Stimulated activated CD8-positive, alpha-beta memory T cell treated with anti-CD3 and anti-CD28 coated beads, Interleukin-12 subunit alpha, Interleukin-12 subunit beta, amount 100 ng/mL, for 24 hours (primary cell): ENCODE results near the gene BCORL1.

Experiments
- DNase-seq: peaks from one replicate; pipeline ENCODE4 v3.0.0-alpha.2; 2020; ENCODE audit errors: extremely low read depth

BCORL1 gene

DNA sequence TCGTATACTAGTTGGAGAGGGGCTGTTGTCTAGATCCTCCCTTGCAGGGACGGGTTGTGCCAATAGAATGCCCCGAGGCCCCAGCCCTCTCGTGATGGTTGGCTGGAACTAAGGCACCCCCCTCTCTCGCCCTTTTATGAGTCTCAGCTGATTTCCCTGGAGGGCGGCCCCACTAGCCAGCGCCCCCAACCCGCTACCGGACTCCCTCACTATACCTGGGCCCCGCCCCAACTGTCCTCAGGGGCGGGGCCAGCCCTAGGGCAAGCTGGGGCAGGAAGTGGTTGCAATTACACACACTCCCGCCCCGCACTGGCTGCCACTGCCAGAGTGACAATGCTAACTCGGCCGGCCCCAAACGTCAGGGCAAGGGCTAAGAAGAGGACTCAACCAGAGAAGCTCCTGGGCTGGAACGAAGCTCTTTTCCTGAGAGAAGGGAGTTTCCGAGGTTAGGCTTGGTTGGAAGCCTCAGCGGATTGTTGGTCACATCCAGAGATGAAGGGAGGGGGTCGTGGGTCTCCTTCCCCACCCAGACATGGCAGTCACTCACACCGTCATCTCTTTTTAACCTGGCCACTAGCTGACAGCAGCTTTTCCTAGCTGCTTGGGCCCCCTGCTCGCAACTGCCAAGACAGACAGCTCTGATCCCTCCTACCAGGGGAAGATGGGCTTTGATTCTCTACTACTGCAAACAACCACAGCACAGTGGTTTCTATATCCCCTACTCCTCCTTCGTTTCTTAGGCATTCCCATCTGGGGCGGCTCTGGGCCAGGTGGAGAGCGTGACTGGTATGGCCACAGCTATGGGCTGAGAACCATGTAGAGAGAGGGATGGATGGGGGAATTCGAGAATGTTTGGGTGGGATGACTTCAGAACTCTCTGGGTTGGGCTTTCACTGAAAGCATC, 21.0 kb upstream of the BCORL1 start:
- peak; percentile 30 for DNase-seq

DNA sequence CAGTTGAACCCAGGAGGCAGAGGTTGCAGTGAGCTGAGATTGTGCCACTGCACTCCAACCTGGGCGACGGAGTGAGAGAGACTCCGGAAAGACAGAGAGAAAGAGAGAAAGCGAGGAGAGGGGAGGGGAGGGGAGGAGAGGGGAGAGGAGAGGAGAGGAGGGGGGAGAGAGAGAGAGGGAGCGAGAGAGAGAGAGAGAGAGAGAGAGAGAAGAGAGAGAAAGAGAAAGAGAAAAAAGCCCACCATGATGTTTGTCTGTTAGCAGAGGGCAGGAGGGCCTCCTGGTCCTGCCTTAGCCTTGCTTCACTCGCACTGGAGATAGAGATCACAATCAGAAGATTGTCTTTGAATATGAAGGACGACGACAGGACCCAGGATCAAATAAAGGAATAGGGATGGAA, 18.7 kb upstream of the BCORL1 start:
- DNase-seq, result no peak

DNA sequence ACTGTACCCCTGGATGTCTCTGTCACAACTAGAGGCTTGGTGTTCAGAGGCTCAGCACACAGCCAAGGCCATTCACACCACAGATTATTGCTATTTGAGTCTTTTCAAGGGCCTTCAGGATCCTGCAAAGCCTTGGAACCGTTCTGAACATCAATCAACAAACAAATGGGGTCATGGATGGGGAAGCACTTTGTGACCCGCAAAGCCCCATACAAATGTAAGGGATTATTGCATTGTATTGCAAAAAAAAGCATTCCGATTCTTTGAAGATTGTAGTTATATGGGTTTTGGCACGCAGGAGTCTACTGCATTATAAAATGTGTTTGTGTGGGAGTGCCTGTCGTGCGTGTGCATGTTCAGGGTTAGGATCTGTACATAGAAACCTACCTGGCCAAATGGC, 17.3 kb upstream of the BCORL1 start:
- DNase-seq, result no peak

DNA sequence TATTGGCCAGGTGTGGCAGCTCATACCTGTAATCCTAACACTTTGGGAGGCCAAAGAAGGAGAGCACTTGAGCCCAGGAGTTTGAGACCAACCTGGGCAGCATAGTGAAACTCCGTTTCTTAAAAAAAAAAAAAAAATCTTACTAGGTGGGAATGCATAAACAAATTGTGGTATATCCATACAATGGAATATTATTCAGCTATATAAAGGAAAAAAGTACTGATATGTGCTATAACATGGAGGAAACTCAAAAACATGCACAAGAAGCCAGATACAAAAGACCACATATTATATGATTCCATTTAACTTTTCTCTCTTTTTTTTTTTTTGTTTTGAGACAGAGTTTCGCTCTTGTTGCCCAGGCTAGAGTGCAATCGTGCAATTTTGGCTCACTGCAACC, 13.5 kb upstream of the BCORL1 start:
- no peak for DNase-seq

DNA sequence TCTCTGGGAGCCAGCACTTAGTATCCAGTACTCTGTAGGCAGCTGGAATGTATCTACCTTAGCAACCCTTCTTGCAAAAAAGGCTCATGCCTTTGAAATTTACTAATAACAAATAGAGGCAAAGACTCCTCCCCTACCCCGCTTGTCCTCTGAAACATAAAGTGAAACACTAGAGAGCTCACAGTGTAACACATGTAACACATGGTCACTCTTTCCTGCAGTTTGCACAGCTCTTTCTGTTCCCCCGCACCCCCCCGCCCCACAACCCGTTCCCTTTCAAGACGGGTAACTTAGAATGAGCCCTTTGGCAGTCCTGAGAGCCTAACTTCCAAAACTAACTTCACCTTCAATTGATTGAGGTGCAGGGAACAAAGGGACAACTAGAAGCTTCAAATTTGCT, 6.0 kb upstream of the BCORL1 start:
- DNase-seq, result no peak

DNA sequence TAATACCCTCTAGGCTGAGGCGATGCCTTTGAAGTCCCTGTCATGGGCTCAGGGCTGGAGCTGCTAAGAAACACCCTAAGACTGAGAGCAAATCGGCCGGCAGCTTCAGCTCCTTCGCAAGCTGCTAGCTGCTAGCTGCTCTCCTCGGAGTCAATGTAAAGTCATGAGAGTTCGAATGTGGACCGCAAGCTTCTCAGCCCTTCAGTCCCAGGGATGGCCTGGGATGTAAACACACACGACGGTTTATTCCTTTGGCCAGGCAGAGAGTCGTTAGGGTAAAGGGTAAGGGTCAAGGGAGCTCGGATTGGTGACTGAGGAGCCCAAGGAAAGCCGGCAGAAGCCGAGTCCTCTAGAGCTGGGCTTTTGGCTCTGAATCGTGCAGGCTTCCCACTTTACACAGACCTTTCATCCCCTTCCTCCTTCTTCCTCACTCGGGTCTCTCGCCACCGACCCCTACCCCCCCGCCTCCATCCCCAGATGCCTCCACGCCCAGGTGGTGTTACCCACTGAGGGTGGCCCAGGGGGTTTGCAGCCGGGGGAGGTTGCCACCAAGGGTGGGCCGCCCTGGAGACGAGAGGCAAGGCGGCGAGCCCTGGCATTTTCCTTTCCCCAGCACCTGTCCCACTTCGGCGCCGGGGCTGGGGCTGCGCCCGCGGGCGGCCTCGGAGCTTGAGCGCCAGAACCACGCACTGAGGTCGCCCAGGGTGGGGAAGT, 3.1 kb upstream of the BCORL1 start:
- no peak for DNase-seq

DNA sequence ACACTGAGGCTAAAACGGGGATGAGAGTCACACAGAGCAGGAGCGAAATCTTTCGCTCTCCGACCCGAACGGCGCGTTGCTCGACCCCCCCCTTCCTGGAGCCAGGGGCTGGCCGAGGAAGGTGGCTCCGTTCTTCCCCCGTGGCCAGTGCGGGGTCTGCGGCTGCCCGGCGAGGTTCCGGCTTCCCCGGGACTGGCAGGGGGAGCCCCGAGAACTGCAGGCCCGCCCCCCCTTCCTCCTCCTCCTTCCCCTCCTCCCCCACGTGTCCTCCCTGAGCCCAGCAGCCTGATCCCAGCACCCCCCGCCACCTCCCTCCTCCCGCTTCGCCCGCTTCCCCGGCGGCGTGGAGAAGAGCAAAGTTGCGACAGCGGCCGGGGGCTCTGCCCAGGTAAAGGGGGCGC, 2.4 kb upstream of the BCORL1 start:
- DNase-seq, result no peak

DNA sequence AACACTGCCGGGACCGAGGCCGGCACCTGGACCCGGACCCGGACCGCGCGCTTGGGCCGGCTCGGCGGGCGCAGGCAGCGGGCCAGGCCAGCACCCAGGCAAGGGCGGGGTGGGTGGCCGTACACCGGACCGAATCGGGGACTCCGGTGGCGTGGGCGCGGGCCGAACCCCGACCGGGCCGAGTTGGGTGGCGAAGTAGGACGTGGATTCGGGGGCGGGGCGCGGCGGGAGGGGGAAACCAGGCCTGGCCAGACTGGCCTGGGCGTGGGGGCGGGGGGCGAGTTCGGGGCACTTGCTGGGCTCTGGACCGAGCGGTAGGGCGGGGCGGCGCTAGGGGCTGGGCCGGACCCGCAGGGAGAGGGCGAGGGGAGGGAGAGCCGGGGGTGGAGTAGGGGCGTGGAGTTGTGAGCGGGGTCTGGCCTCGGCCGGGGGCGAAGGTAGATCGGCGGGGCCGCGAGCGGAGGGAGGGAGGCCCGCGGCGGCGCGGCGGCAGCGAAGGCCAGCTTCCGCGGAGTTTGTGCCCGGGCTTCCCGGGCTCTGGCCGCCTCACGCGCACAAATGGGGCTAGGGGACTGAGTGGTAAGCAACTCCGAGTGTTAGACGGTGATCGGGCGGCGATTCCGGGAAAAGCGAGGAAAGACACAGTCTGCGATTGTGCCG, 1.8 kb upstream of the BCORL1 start:
- DNase-seq, result no peak

DNA sequence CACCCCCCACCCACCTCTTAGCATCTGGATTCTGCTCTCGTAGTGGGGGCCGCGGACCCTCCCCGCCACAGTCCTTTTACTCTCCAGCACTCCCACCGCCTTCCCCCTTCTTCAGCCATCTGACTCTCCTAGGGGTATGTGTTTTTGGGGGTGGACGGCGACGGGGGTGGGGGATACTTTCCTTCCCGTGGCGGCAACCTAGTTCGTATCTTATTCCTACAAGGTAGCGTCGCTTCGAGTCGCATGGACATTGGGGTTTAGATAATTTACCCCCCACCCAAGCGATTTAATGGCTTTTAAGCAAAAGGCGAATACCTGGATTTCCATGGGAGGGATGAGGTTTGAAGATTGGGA, 1.3 kb upstream of the BCORL1 start:
- DNase-seq, result no peak

DNA sequence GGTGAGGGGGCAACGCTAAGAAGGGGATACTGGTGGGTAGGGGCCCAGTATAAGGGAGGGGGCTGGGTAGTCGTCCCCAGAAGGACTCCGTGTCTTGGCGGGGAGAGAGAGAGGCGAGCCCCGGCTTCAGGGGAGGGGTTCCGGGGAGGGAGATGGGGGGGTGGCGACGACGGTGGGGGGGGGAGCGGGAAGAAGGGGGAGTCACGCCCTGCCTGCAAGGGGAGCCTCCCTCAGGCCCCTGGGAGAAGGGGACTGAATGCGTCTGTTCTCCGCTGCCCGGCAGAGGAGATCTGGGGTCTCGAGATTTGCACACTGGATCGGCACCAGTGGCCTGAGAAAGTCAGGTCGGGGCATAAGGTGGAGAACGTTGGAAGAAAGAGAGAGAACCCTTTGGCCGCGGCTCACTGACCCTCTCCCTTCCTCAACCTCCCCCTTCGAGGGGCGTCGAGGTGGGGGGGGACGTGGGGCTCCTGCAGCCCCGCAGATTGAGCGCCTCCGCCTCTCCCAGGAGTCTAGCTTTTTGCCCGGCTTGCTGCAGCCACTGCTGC, 609 bp upstream of the BCORL1 start:
- no peak for DNase-seq

DNA sequence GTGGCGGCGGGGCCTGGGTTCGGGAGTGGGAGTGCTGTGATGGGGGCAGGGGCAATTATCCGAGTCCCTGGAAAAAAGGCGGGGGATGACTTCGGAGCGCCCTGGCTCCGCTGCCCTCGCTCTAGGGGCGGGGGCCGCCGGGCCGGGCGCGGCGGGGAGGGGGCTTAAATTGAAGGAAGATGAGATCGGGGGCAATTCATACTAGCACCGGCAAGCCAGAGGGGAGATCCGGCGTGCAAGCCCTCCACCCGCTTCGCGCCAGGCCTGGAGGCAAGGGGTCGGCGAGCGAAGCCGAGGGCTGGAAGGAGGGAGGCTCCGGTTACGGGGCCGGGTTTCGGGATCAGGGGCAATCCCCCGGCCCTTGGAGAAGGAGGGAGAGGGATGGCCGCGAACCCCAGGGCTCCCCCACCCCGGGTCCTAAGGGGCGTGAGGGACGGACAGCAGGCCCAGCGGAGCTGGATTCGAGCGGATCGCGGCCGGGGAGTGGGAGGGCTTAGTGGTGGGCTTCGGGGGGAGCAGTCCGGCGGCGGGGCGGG, 1.2 kb downstream of the BCORL1 start:
- DNase-seq, result no peak

DNA sequence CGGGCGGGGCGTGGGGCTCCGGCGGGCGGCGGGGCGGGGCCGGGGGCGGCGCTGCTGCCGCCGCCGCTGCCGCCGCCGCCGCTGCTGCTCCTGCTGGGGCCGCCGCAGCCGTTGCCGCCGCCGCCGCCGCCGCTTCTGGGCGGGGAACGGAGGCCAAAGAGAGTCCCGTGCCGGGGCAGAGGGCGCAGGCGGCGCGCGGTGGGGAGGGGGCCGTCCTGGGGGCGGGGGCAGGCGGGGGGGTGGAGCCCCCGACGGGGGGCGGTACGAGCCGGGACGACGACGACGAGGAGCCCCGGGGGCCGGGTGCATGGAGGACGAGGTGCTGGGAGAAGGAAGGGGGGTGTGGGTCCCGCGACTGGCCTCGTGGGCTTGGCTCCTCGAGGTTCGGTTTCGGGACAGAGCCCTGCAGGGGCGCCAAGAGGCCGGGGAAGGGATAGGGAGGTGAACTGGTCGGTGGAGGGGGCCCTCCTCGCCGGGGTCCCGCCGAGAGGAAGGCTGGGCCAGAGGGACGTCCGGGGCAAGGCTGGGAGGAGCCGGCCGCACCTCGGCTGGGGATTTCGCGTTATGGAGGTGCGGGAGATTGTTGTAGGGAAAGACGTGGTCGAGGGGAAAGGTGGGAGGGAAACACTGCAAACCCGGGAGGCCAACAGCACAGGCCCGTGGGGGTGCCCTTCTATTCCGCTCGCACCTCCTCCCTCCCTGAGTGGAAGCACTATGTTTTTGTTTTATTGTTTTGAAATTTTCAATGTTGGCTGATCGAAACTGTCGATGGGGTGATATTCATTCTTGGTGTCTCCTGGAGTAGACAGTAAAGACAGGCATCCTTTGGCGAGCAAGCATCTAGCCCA, 1.9 kb downstream of the BCORL1 start:
- no peak for DNase-seq

DNA sequence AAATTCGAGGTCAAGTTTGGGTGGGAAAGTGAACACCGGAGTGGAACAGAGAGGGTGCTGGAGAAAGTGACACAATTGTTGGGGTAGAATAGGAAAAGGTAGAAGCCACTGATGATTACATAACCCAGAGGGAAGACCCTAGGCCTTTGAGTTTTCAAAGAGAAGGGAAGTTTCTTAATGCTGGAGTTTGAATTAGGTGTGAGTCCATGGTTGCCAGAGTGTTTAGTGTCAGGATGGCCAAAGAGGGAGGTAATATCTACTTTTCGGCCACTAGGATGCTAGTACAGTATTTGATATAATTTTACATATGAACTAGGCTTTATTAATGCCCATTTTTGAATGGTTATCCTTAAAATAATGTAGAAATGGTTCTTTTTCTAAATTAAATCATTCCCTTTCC, 5.4 kb downstream of the BCORL1 start:
- no peak for DNase-seq

DNA sequence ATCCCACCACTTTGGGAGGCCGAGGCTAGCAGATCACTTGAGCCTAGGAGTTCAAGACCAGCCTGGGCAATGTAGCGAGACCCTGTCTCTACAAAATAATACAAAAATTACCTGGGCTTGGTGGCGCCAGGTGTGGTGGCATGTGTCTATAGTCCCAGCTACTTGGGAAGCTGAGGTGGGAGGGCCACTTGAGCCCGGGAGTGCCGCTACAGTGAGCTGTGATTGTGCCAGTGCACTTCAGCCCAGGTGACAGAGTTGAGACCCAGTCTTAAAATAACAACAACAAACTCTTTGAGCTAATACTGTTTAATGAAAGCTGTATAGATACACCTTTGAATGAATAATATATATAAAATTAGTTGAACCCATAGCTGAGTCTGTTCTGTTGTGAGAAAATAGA, 9.7 kb downstream of the BCORL1 start:
- no peak for DNase-seq

DNA sequence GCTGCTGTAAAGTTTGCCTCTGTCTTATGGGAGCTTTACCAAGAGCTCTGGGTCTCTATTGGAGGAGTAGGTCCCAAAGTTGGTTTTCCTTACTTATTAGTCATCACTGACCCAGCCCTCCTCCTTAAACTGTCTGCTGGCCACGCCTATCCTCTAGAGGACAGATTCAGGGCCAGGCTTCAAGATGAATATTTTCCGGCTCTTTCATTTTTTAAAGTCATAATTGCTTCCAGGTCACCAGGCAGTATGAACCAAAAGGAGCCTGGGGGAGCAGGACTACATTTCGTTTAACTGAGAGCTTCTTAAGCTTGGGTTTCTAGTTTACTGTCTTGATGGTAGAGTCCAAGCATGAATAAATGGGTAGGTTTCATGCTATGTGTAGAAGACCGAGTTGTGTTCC, 13.7 kb downstream of the BCORL1 start:
- DNase-seq, result no peak

DNA sequence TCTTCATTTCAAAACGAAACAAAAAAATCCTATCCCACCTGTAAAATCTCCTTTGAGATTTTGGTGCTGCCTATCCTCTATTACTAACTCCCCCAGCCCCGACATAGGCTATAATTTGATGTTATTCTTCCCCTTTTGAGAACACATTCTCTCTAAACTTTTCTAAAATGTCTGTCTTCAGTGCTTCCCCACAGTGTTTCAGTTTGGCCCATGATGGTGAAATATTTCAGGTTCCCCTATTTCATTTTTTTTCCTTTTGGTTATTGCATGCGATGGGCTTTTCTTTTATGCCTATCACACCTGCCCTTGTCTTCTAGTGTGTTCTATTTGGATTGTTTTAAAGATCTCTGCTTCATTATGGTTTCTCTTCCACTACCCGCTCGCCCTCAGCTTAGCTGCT, 14.7 kb downstream of the BCORL1 start:
- DNase-seq, result no peak

DNA sequence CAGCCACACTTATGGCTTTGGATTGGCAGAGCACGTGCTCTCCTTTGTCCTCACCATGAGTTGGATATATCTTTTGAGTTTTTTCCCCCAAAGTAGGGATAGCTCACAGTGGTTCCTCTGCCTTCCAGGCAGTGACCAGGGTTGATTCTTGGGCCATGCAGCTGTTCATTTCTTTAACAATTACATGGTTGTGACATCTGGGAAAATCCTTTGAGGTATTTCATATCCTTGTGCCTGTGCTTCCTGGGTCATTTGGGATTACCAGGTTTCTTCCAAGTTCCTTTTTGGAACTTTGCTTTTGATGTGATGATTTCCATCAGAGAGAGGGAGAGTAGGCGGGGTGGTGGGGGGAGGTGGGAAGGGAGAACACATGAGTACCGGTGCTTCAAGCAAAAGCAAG, 15.6 kb downstream of the BCORL1 start:
- no peak for DNase-seq

DNA sequence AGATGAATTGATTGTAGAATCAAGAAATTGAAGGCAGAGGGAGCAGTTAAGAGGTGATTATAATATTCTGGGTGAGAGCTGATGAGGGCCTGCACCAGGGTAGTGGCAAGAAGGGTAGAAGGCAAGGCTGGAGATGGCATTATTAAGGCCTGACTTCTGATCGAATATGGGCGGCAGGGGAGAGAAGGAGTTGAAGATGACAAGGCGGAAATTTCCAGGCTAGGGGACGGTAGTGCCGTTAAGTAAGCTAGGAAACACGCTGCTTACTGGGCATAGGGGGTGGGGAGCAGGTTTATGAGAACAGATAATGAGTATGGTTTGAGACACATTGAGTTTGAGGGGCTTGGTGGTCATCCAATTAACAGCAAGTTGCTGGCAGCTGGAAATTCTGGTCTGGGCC, 19.5 kb downstream of the BCORL1 start:
- no peak for DNase-seq

DNA sequence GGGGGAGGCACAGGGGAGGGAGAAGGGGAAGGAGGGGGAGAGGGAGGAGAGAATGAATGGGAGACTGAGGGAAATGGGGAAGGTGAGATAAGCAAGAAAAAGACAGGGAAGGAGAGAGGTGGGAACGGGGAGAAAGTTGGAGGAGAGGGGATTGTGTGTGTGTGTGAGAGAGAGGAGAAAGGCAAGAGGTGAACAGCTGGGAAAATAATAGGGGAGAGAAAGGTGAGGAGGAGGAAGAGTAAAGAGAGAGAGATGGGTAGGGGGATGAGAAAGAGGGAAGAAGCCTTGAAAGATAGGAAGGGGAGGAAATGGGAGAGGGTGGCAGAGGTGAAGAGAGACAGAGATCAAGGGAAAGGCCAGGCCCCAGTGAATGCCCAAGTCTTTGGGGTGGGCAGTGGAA, 20.1 kb downstream of the BCORL1 start:
- no peak for DNase-seq

DNA sequence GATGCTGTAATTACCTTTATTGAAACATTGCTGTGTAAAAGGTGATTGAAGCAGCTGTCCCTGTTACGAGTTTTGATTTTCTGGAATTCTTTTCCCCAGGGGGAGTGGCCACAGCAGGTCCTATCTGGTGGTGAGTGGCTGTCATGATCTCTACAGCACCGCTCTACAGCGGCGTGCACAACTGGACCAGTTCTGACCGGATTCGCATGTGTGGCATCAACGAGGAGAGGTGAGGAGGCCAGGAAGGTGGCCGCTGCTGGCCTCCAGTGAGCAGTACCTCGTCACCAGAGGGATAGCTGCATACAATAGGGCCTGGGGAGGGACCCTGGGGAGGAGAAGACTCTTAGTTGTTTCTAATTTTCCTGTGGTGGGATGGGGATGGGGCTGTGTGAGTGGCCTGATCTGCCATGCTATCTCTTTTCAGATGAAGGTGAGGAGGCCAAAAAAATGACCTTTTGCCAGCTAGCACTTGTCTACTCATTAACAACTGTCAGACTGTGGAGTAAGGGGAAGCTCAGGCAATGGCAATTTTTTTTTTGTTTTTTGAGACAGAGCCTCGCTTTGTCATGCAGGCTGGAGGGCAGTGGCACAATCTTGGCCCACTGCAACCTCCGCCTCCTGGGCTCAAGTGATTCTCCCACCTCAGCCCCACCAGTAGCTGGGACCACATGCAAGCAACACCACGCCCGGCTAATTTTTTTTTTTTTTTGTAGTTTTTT, 22.8 kb downstream of the BCORL1 start:
- no peak for DNase-seq
